Thoracic aorta (tissue), 2 donors: ENCODE data around the gene ASTN2. TPM values are rescaled to one million over a fixed set of nuclear protein-coding genes. Genes with fewer than 3 reads are reported as not detected.

Experiments
- ATAC-seq: fragments of 150-250 bp; one replicate; pipeline ENCODE4 v1.8.0; 2017; ENCODE audit warnings: low read depth; ENCODE audit not compliant: insufficient number of reproducible peaks, low FRiP score
- DNase-seq: peaks from one replicate; pipeline ENCODE4 v3.0.0-alpha.2; 2020; ENCODE audit warnings: low spot score
- H3K27ac ChIP-seq, 2 donors: fragments of 200-600 bp; sonication (generic); 1 replicate in 1 of 2; 2 replicates in 1 of 2; pipeline ENCODE4 v1.5.1; 2016; ENCODE audit warnings: mild to moderate bottlenecking in 2 of 2, moderate library complexity in 2 of 2
- H3K27me3 ChIP-seq: fragments of 200-600 bp; sonication (generic); replicated peaks from 2 replicates; pipeline ENCODE4 v1.6.0; 2016; ENCODE audit warnings: mild to moderate bottlenecking; ENCODE audit not compliant: insufficient read depth
- H3K36me3 ChIP-seq: fragments of 200-600 bp; sonication (generic); one replicate; pipeline ENCODE4 v1.5.1; 2016
- H3K4me1 ChIP-seq, 2 donors: fragments of 200-600 bp; sonication (generic); 1 replicate in 1 of 2; 2 replicates in 1 of 2; pipeline versions ENCODE4 v1.5.1 to v1.6.0; 2016; ENCODE audit warnings: low read depth in 2 of 2, mild to moderate bottlenecking in 1 of 2; ENCODE audit not compliant: control insufficient read depth in 1 of 2
- H3K4me3 ChIP-seq: fragments of 200-600 bp; sonication (generic); 2 replicates; pipeline ENCODE4 v1.5.1; 2016; ENCODE audit warnings: mild to moderate bottlenecking
- H3K9me3 ChIP-seq: fragments of 200-600 bp; sonication (generic); 2 replicates; pipeline ENCODE4 v1.5.1; 2016
- CTCF ChIP-seq: fragments of 200-600 bp; sonication (generic); IDR thresholded peaks from one replicate; pipeline ENCODE4 v1.5.1; 2019; ENCODE audit warnings: antibody characterized with exemption
- total RNA-seq, 2 donors: library from RNA; depleted of rRNA; stranded (reverse); fragments of >200 nt; gene quantifications; one replicate each; pipeline versions ENCODE4 v1.1.0 to v1.2.3, GENCODE V29; 2016

Gene ASTN2
- total RNA-seq, 2 donors from 2014 or later = 6.8 to 7.1 TPM

DNA sequence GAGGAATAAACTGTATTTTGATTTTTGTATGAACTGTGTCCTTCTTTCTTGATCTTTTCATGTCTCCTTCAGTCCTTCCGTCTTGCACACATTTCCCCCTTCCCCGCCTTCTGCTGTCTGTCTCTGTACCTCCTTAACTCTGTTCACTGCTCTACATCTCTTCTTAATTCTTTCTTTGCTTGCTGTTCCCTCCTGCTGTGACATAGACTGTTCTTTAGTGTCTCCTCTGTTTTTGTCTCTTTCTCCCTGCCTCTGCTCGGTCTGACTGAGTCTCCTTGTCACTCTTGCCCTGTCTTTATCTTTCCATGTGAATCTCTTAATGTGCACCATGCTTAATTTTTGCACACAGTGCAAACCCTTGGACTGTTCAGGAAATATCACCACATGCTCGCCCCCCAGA lies 614.8 kb downstream of the ASTN2 start:
- TF ChIP-seq CTCF = no peak

DNA sequence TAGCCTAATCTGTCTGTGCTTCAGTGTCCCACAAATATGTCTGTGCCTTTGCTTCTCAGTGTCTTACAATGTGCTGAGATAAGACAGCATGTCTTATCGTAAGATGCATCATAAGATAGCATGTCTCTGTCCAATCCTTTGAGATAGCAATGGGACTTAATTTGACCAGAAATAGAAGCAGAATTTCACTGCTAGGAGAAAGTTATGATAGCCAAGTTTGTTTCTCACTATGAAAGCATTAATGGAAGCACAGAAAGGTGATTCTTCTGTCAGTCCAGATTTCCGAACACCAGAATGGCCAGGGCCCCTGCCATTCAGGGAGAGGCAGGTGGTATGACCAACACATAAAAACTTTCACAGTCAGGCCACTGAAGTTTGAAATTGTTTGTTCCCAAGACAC lies 616.3 kb downstream of the ASTN2 start:
- no peak for TF ChIP-seq CTCF

More for the DNA sequence above, 614.8 kb downstream of the ASTN2 start:
- H3K27ac ChIP-seq = no peak overlapping the region
- no peaks in the 10 kb centered on the region for H3K4me1 ChIP-seq
- no peak overlapping the region for H3K4me3 ChIP-seq
- H3K36me3 ChIP-seq = no peaks in the 10 kb centered on the region
- no peaks in the 10 kb centered on the region for H3K27me3 ChIP-seq
- no peaks in the 10 kb centered on the region for H3K9me3 ChIP-seq
- ATAC-seq (no peak), DNase-seq (no peak)

GRCh38 chr9:116797276-116797675 lies 617.6 kb downstream of the ASTN2 start:
- Histone ChIP-seq H3K27me3 (no peaks in the 10 kb centered on the region), H3K4me3 (no peak overlapping the region), H3K36me3 (no peaks in the 10 kb centered on the region), H3K4me1 (no peaks in the 10 kb centered on the region), H3K9me3 (no peaks in the 10 kb centered on the region), H3K27ac (no peak overlapping the region)
- no peak for TF ChIP-seq CTCF
- DNase-seq = no peak
- ATAC-seq = no peak

More for the DNA sequence above, 616.3 kb downstream of the ASTN2 start:
- H3K27me3 ChIP-seq = no peaks in the 10 kb centered on the region
- DNase-seq (no peak), ATAC-seq (no peak)
- H3K27ac ChIP-seq = no peak overlapping the region
- H3K4me3 ChIP-seq = no peak overlapping the region
- H3K4me1 ChIP-seq = no peaks in the 10 kb centered on the region
- H3K36me3 ChIP-seq = no peaks in the 10 kb centered on the region
- H3K9me3 ChIP-seq = no peaks in the 10 kb centered on the region

DNA sequence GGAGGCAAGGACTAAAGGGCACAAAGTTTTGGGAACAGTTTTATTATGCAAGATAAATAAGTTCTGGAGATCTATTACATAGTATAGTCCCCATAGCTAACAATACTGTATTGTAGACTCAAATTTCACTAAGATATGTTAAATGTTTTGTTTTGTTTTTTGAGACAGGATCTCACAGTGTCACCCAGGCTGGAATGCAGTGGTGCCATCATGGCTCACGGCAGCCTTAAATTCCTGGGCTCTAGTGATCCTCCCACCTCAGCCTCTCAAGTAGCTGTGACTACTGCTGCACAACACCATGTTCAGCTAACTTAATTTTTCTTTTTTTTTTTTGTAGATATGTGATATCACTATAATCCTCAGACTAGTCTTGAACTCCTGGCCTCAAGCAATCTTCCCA lies 618.2 kb downstream of the ASTN2 start:
- Histone ChIP-seq H3K9me3 (no peaks in the 10 kb centered on the region), H3K36me3 (no peaks in the 10 kb centered on the region), H3K27ac (no peak overlapping the region), H3K4me3 (no peak overlapping the region), H3K27me3 (no peaks in the 10 kb centered on the region), H3K4me1 (no peaks in the 10 kb centered on the region)
- ATAC-seq = no peak
- DNase-seq = no peak
- TF ChIP-seq CTCF = no peak

GRCh38 chr9:116795821-116796220 lies 619.0 kb downstream of the ASTN2 start:
- DNase-seq (no peak), ATAC-seq (no peak)
- Histone ChIP-seq H3K27me3 (no peaks in the 10 kb centered on the region), H3K36me3 (no peaks in the 10 kb centered on the region), H3K27ac (no peak overlapping the region), H3K9me3 (no peaks in the 10 kb centered on the region), H3K4me3 (no peak overlapping the region), H3K4me1 (no peaks in the 10 kb centered on the region)
- no peak for TF ChIP-seq CTCF
